Hematopoietic multipotent progenitor cell treated with erythropoietin and hydrocortisone succinate and interleukin-3 and kit ligand, for 4 days (in vitro differentiated cells): ENCODE measurements around the gene GNAO1.

Source experiments
- DNase-seq: peaks from one replicate; pipeline ENCODE4 v3.0.0-alpha.2; 2015

GNAO1 gene

DNA sequence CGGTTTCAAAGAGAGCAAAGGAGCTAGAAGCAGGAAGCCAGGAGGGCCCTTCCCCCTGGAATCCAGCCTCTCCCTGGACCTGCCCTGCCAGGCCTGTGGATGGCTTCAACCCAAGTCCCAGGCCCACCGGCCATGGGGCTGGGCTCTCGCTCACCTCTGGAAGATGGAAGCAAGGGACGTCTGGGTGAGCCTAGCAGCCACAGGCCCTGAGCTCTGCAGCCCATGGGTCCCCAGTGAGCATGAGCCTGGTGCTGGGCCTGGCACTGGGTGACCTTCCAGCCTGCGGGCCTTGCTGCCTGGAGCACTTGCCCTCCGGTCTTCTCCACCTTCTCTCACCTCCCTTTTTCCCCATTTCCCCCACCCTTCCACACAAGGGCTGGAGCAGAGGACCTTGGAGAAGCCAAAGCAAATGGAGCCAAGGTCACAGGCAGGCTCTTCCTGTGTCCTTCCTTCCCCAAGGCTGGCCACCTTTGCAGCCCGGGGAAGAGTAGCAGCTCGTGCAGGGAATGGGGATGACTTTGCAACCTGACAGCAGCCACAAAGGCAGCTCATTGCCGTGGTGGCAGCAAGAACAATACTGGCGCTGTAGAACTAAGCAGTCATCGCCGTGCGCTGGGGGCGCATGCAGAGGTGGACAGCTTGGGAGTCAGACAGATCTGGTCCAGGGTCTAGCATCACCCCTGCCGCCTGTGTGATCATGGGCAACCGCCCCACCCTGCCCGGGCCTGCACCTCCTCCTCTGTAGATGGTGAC is 147.5 kb downstream of the GNAO1 start:
- no peak for DNase-seq

DNA sequence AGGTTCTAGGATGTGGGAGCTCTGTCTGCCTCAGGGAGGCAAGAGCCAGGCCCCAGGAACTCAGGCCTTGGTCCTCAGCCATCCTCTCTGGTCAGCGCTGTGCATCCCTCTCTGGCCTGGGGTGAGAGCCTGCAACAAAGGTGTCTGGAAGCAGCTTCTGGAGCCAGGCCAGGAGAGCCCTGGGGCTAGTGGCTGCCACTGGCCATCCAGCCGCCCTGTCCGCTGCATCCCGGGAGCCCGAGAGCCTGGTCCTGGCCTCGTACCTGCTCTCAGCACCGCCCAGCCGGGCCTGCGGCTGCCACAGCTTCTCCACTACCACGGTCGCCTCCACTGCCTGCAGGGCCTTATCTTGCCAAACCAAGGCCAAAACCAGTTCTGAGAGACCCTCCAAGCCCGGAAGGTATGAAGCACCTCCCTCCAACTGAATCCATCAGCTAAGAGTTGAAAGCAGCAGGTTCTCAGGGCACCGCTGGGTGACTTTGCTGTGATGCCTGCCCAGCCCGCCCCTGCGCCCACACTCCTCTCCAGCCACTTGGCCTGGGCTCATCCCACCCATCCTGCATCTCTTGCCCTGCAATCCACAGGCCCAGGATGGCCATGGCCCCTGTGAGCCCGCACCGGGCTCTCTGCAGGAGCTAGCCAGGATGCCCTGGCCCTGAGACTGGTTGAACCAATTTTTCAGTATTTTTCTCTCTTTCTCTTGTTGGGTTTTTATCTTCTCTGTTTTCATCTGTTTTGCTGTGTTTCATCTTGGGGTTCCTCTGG is 148.3 kb downstream of the GNAO1 start:
- DNase-seq, result no peak

DNA sequence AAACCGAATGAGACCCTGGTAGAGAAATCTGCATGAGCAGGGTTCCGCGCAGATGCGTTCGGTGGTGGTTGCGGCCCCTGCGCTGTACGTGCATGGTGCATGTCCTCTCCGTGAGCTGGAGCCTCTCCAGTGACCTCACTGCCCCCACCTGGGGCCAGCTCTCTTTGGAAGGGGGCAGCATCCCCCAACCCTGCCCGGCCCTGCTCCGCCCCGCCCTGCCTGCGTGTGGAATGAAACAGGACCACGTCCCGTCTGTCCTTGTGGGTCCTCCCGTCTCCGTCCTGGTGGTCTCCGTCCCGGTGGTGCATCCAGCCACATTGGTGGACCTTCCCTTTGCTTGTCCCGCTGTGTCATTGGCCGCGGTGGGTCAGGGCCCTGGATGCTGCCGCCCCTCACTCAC is 149.1 kb downstream of the GNAO1 start:
- no peak for DNase-seq

DNA sequence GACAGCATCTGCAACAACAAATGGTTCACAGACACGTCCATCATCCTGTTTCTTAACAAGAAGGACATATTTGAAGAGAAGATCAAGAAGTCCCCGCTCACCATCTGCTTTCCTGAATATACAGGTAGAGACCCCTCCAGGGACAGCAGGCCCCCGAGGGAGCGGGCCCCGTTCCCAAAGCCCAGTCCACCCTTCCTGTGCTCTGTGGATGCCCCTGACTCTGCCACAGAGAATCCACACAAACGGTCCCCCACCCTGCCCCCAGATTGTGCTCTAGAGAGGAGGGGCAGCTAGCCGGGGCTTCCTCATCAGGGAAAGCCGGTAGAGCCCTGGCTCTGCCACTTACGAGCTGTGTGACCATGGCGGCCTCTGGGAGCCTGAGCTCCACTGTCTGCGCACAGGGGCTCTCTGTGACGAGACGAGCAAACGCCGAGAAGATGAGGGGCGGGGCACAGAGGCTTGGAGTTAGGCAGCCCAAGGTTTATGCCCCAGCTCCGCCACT is 149.6 kb downstream of the GNAO1 start:
- DNase-seq, result no peak

DNA sequence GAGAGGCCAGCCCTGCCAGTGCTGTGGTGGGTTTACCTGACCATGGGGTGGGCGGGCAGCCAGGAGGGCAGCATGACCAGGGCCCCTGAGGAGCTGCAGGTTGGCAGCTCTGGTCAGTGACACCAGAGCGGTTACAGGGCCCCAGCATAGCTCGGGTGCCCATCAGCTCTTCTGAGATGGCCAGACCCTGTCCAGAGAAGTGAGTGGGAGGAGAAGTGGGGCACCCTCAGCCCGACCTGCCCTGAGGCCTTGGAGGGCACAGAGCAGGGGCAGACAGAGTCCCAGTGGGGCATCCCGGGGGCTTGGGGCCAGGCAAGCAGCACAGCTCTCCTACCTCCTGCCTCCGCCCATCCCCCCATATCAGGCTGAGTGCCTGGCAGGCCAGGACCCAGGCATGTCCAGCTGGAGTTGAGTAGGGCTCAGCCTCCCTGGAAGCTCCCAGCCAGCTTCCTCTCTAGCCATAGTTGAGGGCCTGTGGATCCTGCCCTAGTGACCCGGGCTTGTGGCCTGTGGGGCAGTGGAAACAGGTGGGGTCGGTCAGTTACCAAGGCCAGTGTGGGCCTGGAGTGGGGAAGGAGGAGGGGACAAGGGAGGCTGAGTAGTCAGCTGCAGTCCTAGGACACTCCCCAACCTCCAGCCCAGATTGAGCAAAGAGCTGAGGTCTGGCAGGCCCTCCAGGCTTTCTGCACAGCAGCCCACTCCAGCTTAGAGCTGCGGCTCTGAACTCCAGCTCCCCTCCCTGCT is 150.5 kb downstream of the GNAO1 start:
- no peak for DNase-seq

DNA sequence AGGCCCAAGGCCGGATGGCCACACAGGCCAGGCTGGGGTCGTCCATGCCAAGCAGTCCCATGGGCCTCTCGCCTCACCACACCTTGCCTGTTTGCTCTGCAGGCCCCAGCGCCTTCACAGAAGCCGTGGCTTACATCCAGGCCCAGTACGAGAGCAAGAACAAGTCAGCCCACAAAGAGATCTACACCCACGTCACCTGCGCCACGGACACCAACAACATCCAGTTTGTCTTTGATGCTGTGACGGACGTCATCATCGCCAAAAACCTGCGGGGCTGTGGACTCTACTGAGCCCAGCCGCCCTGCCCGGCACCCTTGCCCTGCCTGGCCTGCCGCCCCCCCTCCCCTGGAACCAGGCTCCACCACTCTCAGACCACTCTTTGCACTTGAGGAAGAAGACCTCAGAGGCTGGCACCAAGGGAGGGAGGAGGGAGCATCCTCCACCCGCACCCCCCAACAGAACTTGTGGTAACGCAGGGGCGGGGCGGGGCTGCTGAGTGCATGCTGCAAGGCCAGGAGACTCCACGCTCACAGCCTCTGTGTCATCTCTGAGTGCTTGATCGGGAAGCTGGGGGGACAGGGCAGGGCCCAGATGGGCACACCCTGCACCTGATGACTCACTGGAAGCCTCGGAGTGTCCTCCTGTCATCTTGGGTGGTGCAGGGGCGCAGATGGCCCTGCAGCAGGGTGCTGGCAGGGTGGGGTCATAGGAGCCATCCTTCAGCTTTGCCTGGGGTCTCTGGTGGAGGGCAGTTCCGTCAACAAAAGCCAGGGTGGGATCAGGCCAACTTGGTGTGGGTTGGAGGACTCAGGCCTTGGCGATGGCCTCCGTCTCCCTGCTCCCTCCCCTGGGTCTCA is 152.6 kb downstream of the GNAO1 start:
- DNase-seq, result peak; percentile 30

DNA sequence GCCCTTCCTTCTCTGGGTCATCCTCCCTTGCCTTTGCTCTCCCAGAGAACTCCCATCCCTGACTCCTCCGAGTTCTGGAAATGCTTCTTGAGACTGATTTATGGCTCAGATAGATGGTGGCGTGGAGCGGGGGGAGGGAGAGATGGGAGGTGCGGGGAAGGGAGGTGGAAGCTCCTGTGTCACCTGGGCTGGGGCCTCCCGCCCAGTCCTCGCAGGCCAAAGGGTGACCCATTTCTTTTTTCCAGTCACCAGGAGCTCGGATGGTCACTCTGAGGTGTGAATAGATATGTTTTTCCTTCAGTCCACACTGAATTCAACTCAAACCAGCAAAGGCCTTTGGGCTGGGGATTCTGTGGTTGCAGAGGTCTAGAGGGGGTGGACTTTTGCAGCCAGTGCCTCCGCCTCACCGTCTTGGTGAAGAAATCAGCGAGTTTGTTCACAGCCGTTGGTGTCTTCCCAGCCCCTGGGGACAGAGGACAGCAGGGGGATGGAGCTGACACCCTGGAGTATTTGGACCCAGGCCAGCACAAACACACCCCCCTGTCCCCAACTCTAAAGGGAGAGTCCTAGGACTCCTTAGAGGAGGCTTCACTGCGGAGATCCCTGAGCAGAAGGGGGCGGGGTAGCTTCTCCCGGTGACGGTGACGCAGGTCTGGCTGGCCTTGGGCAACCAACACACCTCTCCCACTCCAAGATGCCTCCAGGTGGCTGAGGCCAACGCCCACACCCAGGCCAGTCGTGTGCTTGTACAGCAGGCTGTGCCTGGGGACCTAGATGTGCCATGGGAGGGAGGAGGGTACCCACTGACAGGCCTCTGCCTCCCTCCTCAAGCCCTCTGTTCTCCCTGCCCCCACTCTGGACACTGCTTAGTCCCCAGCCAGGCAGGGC is 153.5 kb downstream of the GNAO1 start:
- DNase-seq, result no peak

DNA sequence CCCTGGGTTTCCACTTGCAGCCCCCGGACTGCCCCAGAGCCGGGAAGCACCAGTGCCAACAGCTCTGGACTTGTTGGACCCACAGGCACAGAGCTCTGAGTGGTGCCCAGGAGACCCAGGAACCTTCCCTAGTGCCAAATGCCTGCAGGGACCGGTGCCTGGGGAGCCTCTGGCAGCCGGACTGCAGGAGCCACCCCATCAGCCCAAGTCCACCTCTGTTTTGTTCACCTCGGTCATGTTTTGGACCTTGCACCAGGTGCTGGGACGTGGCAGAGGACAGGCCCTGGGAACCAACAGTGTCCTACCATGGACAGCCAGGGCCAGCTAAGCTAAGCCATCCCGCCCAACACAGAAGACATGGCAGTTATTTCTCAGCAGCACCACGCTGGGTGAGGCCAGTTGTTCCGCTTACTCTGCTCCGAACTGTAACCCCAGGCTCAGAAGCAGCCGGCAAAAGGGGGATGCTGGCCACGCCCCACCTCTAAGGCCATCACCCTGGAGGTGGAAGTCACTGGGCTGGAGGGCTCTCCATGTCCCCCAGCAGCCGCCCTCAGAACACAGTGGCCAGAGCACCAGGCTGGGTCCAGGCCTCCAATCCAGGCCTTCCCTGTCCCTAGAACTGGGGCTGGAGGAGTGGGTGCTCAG is 154.2 kb downstream of the GNAO1 start:
- DNase-seq, result no peak

DNA sequence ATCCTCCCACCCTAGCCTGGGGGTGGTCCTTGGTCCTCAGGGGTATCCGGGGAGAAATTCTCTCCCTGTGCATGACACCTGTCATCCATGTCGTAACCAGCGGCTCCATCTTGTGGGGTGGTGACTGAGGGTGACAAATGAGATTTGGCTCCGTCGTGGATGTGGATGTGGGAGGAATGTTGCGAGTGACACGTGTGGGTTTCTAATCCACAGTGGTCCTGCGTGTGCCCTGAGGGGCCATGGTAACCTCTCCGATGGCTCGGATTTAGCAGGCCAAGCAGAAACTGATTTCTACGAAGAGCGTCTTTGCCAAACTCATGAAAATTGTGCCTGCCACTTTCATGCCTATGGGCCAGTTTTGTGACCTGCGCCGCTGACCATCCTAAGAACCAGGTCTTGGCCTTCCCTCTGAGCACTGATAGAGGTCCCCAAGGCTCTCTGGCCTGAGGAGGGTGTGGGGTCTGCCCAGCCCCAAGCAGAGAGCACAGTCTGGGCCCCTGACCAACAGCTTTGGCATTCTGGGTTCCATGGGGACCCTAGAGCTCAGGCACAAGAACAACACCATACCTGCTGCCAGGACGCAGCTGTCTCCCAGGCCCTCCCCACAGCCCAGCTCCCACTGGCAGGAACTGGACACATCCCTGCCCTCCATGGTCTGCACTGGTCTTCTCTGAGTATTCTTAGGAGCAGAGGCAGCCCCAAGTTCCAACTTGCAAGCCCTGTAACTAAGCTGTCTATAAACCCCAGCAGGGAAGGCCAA is 155.0 kb downstream of the GNAO1 start:
- no peak for DNase-seq

DNA sequence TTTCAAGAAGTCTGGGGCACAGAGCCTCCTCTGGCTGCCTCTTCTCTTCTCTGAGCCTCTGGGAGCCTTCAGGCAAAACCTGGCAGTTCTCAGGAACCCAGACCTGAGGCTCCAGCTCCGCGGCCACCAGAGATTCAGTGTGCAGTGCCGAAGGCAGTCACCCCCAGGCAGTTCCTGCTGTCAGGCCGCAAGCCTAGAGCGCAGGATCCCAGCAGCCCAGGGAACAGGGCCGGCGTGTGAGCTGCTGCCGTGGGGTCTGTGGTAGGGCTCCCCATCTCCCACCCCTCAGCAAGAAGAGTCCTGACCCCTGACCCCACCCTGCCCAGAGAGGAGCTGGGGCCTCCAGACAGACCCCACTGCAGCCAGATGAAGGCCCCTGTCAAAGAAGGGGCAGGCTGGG is 155.9 kb downstream of the GNAO1 start:
- DNase-seq, result no peak

DNA sequence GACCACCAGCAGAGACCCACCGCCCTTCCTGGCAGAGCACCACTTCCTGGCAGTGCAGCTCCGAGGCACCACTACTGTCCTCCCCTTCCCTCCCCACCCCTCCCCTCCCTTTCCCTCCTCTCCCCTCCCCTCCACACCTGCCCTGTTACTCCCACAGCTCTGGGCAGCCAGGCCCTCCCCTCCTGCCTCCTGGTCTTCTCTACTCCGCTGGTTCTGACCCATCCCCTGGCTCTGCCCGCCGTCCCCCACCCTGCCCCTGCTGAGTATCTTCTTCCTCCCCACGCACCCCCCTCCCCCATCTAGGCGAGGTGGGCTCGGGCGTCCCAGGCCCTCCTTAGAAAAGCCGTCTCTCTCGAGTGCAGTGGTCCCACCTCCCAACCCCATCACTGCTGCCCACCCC is 156.4 kb downstream of the GNAO1 start:
- no peak for DNase-seq

DNA sequence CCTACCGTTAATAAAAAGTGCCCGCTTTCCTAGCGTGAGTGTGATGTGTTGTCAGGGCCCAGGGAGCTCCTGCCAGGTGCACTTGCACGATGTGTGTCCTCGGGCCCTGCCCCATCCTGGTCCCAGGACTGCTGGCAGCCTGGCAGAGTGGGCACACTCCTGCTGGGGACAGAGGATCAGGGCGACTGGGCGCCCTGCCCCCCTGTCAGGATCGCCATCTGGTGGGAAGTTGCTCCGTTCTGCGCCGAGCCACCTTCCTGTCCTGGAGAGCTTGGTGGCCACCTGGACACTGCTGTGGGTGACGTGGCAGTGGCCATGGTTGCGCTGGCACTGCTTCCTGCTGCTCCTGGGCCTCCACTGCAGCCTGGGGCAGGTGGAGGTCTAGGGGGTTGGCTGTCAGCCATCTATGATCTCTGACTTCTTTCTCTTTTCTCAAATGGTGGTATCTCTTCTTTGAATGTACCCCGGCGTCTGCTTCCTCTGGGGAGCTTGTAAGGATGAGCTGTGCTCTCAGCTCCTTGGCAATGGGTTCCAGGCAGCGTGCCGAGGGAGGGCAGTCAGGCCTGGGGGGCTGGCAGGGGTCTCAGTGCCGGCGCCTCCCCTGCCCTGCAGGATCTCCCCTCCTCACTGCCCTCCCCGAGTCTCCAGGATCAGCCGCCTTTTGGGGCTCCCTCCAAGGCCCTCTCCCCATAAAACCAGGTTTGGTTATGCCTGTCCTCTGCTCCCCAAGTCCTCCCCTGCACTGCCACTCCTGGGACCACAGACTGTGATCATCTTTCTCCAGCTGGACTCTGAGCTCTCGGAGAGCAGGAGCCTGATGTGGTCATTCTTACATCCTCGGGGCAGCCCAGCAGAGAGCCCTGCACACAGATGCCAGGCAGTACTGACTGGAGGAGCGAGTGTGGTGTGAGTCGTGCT is 157.1 kb downstream of the GNAO1 start:
- DNase-seq, result no peak

DNA sequence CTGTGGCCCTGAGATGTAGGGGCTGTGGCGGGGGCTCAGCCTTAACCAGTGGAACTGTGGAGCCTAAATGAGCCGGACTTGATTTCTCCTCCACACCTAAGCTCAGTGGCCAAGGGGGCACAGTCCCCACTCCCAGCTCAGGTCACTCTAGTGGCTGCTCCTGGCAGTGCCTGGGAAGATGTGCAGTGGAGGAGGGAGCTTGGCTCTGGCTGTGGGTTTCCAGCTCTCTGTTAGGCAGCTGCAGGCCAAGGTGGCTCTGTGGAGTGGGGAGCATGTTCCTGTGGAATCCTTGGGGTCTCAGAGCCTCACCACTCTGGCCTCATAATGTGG is 157.8 kb downstream of the GNAO1 start:
- no peak for DNase-seq

DNA sequence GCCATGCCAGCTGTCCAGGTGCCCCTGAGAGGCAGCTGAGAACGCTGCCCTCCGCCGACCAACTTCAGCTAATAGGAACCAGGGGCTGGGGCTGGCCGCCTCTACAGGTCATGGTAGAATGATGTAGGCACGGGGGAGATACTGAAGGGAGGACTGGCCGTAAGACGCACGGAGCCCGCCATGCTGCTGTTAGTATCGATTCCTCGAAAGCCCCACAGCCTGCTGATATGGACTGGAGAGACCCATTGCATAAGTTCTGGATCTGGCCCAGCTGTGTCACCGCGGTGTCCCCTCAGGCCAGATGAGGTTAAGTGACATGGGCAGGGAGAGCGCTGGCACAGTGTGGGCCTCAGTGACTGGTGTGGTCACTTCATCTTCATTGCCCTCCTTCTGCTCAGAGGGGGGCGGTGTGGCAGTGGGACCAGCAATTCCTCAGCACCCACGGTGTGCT is 158.4 kb downstream of the GNAO1 start:
- no peak for DNase-seq

DNA sequence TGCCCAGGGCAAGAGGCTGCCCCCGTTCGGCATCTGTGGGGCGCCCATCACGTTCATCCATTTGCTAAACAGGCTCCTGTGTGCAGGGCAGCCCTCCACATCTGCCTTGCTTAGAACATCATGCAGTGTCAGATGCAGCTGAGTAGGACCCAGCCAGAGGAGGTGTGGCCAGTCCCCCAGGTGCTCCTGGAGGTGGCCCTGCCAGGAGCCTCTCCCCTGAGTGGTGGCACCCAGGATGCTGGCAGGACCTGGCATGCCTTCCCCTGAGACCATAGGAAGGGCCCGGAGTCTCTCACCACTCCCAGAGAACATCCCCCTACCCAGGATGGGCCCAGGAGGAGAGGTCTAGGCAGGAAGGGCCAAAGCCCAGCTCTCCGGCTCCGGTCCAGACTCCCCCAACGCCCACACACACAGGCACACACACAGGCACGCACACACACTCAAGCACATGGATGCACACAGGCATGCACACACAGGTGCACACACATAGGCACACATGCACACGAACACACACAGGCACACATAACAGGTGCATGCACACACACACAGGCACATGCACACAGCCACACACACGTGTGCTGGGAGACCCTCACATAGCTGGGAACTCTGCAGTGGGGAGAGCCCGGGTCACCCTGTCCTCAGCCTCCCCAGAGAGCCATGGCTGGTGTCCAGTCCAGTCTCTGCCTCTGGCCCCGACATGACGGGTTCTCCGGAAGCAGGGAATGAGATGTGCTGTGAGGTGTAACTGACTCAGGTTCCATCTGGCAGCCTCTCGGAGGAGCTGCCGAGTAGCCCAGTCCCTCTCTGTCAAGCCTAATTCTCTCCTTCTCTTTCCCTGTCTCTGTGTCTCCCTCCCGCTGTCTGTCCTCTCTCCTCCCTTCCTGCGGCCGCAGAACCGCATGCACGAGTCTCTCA is 159.5 kb downstream of the GNAO1 start:
- DNase-seq, result no peak

DNA sequence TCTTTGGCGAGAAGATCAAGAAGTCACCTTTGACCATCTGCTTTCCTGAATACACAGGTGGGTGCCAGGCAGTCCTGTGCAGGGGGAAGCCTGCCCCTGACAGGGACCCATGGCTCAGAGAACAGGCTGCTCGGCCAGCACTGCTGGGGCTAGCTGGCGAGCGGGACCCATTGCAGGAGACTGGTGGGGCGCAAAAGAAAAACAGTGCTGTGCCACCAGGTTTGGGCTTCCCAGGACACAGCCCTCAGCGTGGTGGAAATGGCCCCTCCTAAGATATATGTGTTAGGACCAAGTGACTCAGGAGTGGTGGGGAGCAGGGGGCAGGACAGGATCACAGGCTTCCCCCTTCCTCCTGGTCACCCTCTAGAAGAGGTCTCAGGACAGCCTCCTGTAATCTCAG is 160.2 kb downstream of the GNAO1 start:
- no peak for DNase-seq

DNA sequence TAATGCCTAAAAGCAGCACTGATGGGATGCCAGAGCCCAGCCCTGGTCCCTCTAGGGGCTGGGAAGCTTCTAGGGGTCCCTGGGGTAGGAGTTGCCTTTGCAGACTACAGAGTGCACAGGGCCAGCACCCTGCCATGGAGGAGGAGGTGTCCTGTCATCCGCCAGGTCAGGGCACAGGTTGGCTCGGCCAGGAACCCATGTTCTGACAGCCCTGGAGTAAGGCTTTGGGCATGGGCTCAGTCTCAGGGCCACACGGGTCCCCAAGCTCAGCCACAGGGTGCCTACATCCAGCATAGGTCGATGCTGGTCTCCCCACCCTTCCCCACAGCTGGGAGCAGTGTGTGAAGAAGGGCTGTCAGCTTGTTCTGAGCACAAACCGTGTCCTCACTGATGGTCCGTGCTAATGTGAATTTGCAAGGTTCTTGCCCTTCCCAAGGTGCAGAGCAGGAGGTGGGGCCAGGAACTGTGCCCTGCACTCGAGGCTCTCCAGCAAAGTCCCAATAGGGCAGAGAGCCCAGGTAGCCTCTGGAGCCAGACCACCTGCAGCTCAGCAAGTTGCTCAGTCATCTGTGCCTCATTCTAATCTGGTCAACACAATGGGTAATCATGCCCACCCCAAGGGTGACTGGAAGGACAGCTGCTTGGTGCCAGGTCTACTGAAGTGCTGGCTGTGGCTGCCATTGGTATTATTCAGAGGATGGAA is 161.2 kb downstream of the GNAO1 start:
- no peak for DNase-seq
